Inflammatory macrophage (primary cell): Measurements from ENCODE around the gene CAPN5.

ENCODE experiments used
- DNase-seq, 2 donors: peaks; one replicate each; pipeline ENCODE4 v3.0.0-alpha.2; 2020 to 2022

CAPN5 gene

GRCh38 chr11:77137421-77137820, 70.7 kb downstream of the CAPN5 start:
- DNase-seq: no peak

- no peak for DNase-seq
Observed at GRCh38 chr11:77138106-77138649, 71.4 kb downstream of the CAPN5 start.

- no peak for DNase-seq
Observed at GRCh38 chr11:77139201-77139600, 72.4 kb downstream of the CAPN5 start.

GRCh38 chr11:77140231-77140851, 73.6 kb downstream of the CAPN5 start:
- no peak for DNase-seq

GRCh38 chr11:77141034-77141433, 74.3 kb downstream of the CAPN5 start:
- no peak for DNase-seq

GRCh38 chr11:77141475-77141874, 74.7 kb downstream of the CAPN5 start:
- no peak for DNase-seq

GRCh38 chr11:77142091-77142975, 75.6 kb downstream of the CAPN5 start:
- no peak for DNase-seq

- DNase-seq: no peak
Observed at GRCh38 chr11:77143405-77144020, 76.7 kb downstream of the CAPN5 start.

GRCh38 chr11:77144196-77144856, 77.6 kb downstream of the CAPN5 start:
- no peak for DNase-seq

GRCh38 chr11:77144857-77145428, 78.2 kb downstream of the CAPN5 start:
- DNase-seq: no peak

GRCh38 chr11:77146261-77147035, 79.7 kb downstream of the CAPN5 start:
- no peak for DNase-seq

GRCh38 chr11:77147036-77147315, 80.2 kb downstream of the CAPN5 start:
- no peak for DNase-seq

GRCh38 chr11:77147668-77148321, 81.0 kb downstream of the CAPN5 start:
- no peak for DNase-seq

- DNase-seq: no peak
Observed at GRCh38 chr11:77148963-77149715, 82.4 kb downstream of the CAPN5 start.

GRCh38 chr11:77149716-77150392, 83.1 kb downstream of the CAPN5 start:
- DNase-seq: no peak

GRCh38 chr11:77150836-77151235, 84.1 kb downstream of the CAPN5 start:
- DNase-seq: no peak

GRCh38 chr11:77151804-77152509, 85.2 kb downstream of the CAPN5 start:
- peak; percentile 18 to 38 for DNase-seq

- no peak for DNase-seq
Observed at GRCh38 chr11:77152846-77153245, 86.1 kb downstream of the CAPN5 start.
